Measurements from ENCODE around the gene PTPRN2. TPM values are rescaled to one million over a fixed set of nuclear protein-coding genes. Genes with fewer than 3 reads are reported as not detected.

PTPRN2 gene
- total RNA-seq, 1 donor from 2014 or later, result 1.8 TPM

GRCh38 chr7:158602905-158603772, 15.5 kb upstream of the PTPRN2 start:
- intact Hi-C loops (cut with micrococcal nuclease), result no loop called here
- H3K36me3 Mint-ChIP-seq (ENCODE audit: low read depth), result no peaks in the 10 kb centered on the region
- DNase-seq, result no peak
- ATAC-seq (ENCODE audit: low read depth), result peak; percentile 31
- H3K4me3 Mint-ChIP-seq, result no peak overlapping the region
- POLR2A ChIA-PET, result no interaction called here
- no peaks in the 10 kb centered on the region for H3K9me3 Mint-ChIP-seq
- CTCF ChIA-PET, result no interaction called here
- TF ChIP-seq, protein P1, sequence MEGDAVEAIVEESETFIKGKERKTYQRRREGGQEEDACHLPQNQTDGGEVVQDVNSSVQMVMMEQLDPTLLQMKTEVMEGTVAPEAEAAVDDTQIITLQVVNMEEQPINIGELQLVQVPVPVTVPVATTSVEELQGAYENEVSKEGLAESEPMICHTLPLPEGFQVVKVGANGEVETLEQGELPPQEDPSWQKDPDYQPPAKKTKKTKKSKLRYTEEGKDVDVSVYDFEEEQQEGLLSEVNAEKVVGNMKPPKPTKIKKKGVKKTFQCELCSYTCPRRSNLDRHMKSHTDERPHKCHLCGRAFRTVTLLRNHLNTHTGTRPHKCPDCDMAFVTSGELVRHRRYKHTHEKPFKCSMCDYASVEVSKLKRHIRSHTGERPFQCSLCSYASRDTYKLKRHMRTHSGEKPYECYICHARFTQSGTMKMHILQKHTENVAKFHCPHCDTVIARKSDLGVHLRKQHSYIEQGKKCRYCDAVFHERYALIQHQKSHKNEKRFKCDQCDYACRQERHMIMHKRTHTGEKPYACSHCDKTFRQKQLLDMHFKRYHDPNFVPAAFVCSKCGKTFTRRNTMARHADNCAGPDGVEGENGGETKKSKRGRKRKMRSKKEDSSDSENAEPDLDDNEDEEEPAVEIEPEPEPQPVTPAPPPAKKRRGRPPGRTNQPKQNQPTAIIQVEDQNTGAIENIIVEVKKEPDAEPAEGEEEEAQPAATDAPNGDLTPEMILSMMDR (IDR thresholded peaks at IDR 0.05), result no peak
- peaks cover 3% of the 10 kb centered on the region for H3K4me1 Mint-ChIP-seq
- no peaks in the 10 kb centered on the region for H3K27me3 Mint-ChIP-seq
- no peak overlapping the region for H3K27ac Mint-ChIP-seq

GRCh38 chr7:158602041-158602440, 14.4 kb upstream of the PTPRN2 start:
- intact Hi-C loops (cut with micrococcal nuclease), result no loop called here
- no peaks in the 10 kb centered on the region for H3K9me3 Mint-ChIP-seq

GRCh38 chr7:158601090-158601489, 13.5 kb upstream of the PTPRN2 start:
- POLR2A ChIA-PET, result no interaction called here
- no peak for DNase-seq
- H3K4me3 Mint-ChIP-seq, result no peak overlapping the region
- no peaks in the 10 kb centered on the region for H3K36me3 Mint-ChIP-seq (ENCODE audit: low read depth)
- peaks cover 3% of the 10 kb centered on the region for H3K4me1 Mint-ChIP-seq
- CTCF ChIA-PET, result no interaction called here
- H3K9me3 Mint-ChIP-seq, result no peaks in the 10 kb centered on the region
- TF ChIP-seq, protein P1 (IDR thresholded peaks at IDR 0.05), result no peak
- H3K27ac Mint-ChIP-seq, result no peak overlapping the region
- no peak for ATAC-seq (ENCODE audit: low read depth)
- intact Hi-C loops (cut with micrococcal nuclease), result no loop called here
- no peaks in the 10 kb centered on the region for H3K27me3 Mint-ChIP-seq

More at GRCh38 chr7:158602041-158602440, 14.4 kb upstream of the PTPRN2 start:
- ChIA-PET CTCF (no interaction called here), POLR2A (no interaction called here)
- peaks cover 3% of the 10 kb centered on the region for H3K4me1 Mint-ChIP-seq
- TF ChIP-seq, protein P1 (IDR thresholded peaks at IDR 0.05), result no peak
- H3K36me3 Mint-ChIP-seq (ENCODE audit: low read depth), result no peaks in the 10 kb centered on the region
- H3K27ac Mint-ChIP-seq, result no peak overlapping the region
- H3K27me3 Mint-ChIP-seq, result no peaks in the 10 kb centered on the region
- H3K4me3 Mint-ChIP-seq, result no peak overlapping the region
- DNase-seq (no peak), ATAC-seq (ENCODE audit: low read depth) (no peak)

GRCh38 chr7:158596745-158597144, 9.1 kb upstream of the PTPRN2 start:
- intact Hi-C loops (cut with micrococcal nuclease), result no loop called here
- no peaks in the 10 kb centered on the region for H3K9me3 Mint-ChIP-seq
- no peaks in the 10 kb centered on the region for H3K4me1 Mint-ChIP-seq

DNA sequence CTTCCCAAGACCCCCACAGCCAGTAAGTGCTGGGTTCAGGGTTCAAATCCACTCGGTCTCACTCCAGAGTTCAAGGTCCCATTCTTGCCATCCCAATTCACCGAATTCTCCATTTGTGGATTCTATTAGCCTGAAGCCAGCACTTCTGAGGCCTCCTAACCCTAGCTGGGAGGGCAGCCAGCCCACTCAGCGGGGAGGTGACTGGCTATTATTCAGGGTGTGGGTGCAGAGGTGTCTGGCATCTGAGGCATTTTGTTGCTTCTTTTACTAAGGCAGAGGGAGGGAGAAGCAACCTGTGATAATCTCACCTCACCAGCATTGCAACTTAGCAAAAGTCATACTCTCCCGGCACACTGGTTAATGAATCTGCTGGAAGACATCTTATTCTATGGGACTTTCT, 8.7 kb upstream of the PTPRN2 start:
- no peaks in the 10 kb centered on the region for H3K9me3 Mint-ChIP-seq
- no peak overlapping the region for H3K27ac Mint-ChIP-seq
- CTCF ChIA-PET, result no interaction called here
- no peaks in the 10 kb centered on the region for H3K27me3 Mint-ChIP-seq
- ATAC-seq (ENCODE audit: low read depth) (no peak), DNase-seq (no peak)
- no peak overlapping the region for H3K4me3 Mint-ChIP-seq
- H3K36me3 Mint-ChIP-seq (ENCODE audit: low read depth), result no peaks in the 10 kb centered on the region
- TF ChIP-seq, protein P1 (IDR thresholded peaks at IDR 0.05), result no peak
- H3K4me1 Mint-ChIP-seq, result no peaks in the 10 kb centered on the region
- POLR2A ChIA-PET, result no interaction called here
- intact Hi-C loops (cut with micrococcal nuclease), result no loop called here

More at GRCh38 chr7:158596745-158597144, 9.1 kb upstream of the PTPRN2 start:
- ChIA-PET CTCF (no interaction called here), POLR2A (no interaction called here)
- no peak for ATAC-seq (ENCODE audit: low read depth)
- no peak for DNase-seq
- Mint-ChIP-seq H3K36me3 (ENCODE audit: low read depth) (no peaks in the 10 kb centered on the region), H3K4me3 (no peak overlapping the region), H3K27ac (no peak overlapping the region), H3K27me3 (no peaks in the 10 kb centered on the region)
- TF ChIP-seq, protein P1 (IDR thresholded peaks at IDR 0.05), result no peak
